Neural cell (in vitro differentiated cells): ENCODE measurements around the gene HHLA2. TPM values are rescaled to one million over a fixed set of nuclear protein-coding genes. Genes with fewer than 3 reads are reported as not detected.

ENCODE experiments used
- H2AFZ ChIP-seq: fragments of 200-600, 300-800 bp; sonication (generic), shearing (Covaris generic); 2 replicates; pipeline ENCODE4 v1.6.0; 2014; ENCODE audit warnings: low read depth, mild to moderate bottlenecking, antibody characterized with exemption, low read length, moderate library complexity
- H3F3A ChIP-seq: fragments of 200-600 bp; shearing (Covaris generic); 2 replicates; pipeline ENCODE4 v1.6.1; 2016; ENCODE audit warnings: mild to moderate bottlenecking, moderate library complexity, mixed read lengths, antibody characterized with exemption, low read length; ENCODE audit not compliant: insufficient read depth, poor library complexity, severe bottlenecking
- H3K27ac ChIP-seq: fragments of 200-600, 300-800 bp; sonication (generic), shearing (Covaris generic); 2 replicates; pipeline ENCODE4 v1.5.1; 2014; ENCODE audit warnings: mild to moderate bottlenecking, low read length, moderate library complexity
- H3K27me3 ChIP-seq: fragments of 300-800, 200-600 bp; sonication (generic), shearing (Covaris generic); 2 replicates; pipeline ENCODE4 v1.6.0; 2014; ENCODE audit warnings: mild to moderate bottlenecking, low read depth, low read length, moderate library complexity; ENCODE audit not compliant: insufficient read depth
- H3K36me3 ChIP-seq: fragments of 300-800, 200-600 bp; sonication (generic), shearing (Covaris generic); 2 replicates; pipeline ENCODE4 v1.5.1; 2014; ENCODE audit warnings: mild to moderate bottlenecking, antibody characterized with exemption, low read length, moderate library complexity; ENCODE audit not compliant: insufficient read depth
- H3K4me2 ChIP-seq: fragments of 300-800, 200-600 bp; sonication (generic), shearing (Covaris generic); 2 replicates; pipeline ENCODE4 v1.6.0; 2014; ENCODE audit warnings: mild to moderate bottlenecking, low read length
- H3K4me3 ChIP-seq: fragments of 300-800, 200-600 bp; sonication (generic), shearing (Covaris generic); 2 replicates; pipeline ENCODE4 v1.5.1; 2014; ENCODE audit warnings: mild to moderate bottlenecking, low read length, moderate library complexity
- H3K79me2 ChIP-seq: fragments of 200-600 bp; shearing (Covaris generic); replicated peaks from 2 replicates; pipeline ENCODE4 v1.6.0; 2014; ENCODE audit warnings: mild to moderate bottlenecking, low read length, moderate library complexity; ENCODE audit not compliant: insufficient read depth
- H3K9ac ChIP-seq: fragments of 300-800, 200-600 bp; sonication (generic), shearing (Covaris generic); 2 replicates; pipeline ENCODE4 v1.6.1; 2016; ENCODE audit warnings: mild to moderate bottlenecking, low read length, mixed read lengths
- H3K9me2 ChIP-seq: fragments of 200-600 bp; shearing (Covaris generic); 2 replicates; pipeline ENCODE4 v1.6.1; 2016; ENCODE audit warnings: mild to moderate bottlenecking, low read length, mixed read lengths; ENCODE audit not compliant: insufficient read depth
- H3K9me3 ChIP-seq: fragments of 200-600, 300-800 bp; sonication (generic), shearing (Covaris generic); 2 replicates; pipeline ENCODE4 v1.6.1; 2016; ENCODE audit warnings: mild to moderate bottlenecking, mixed run types, low read length, moderate library complexity, mixed read lengths
- H4K20me1 ChIP-seq: fragments of 200-600 bp; shearing (Covaris generic); 2 replicates; pipeline ENCODE4 v1.6.1; 2016; ENCODE audit warnings: mild to moderate bottlenecking, mixed run types; ENCODE audit not compliant: insufficient read depth
- CTCF ChIP-seq: fragments of 450-650 bp; IDR thresholded peaks from 2 replicates; pipeline ENCODE4 v1.5.1; 2014; ENCODE audit warnings: antibody characterized with exemption, mild to moderate bottlenecking, moderate library complexity; ENCODE audit not compliant: poor library complexity, severe bottlenecking
- EP300 ChIP-seq: fragments of 450-650 bp; conservative IDR thresholded peaks from 2 replicates; pipeline ENCODE4 v1.6.1; 2014; ENCODE audit warnings: antibody characterized with exemption, mild to moderate bottlenecking, moderate library complexity; ENCODE audit not compliant: poor library complexity, severe bottlenecking
- EZH2 ChIP-seq: fragments of 200-600, 300-800 bp; shearing (Covaris generic), sonication (generic); IDR thresholded peaks from 2 replicates; pipeline ENCODE4 v1.6.1; 2014; ENCODE audit warnings: antibody characterized with exemption, low read length, borderline replicate concordance, mild to moderate bottlenecking; ENCODE audit not compliant: insufficient read depth, poor library complexity, severe bottlenecking
- MXI1 ChIP-seq: fragments of 450-650 bp; conservative IDR thresholded peaks from 2 replicates; pipeline ENCODE4 v1.6.1; 2014; ENCODE audit warnings: antibody characterized with exemption, mild to moderate bottlenecking; ENCODE audit not compliant: poor library complexity, severe bottlenecking
- POLR2AphosphoS5 ChIP-seq: IDR thresholded peaks from 2 replicates; pipeline ENCODE4 v1.6.1; 2012
- RAD21 ChIP-seq: fragments of 450-650 bp; conservative IDR thresholded peaks from 2 replicates; pipeline ENCODE4 v1.6.1; 2014; ENCODE audit warnings: antibody characterized with exemption, mild to moderate bottlenecking, moderate library complexity
- REST ChIP-seq: IDR thresholded peaks from 2 replicates; pipeline ENCODE4 v1.6.1; 2012; ENCODE audit warnings: borderline replicate concordance
- SMC3 ChIP-seq: fragments of 450-650 bp; conservative IDR thresholded peaks from 2 replicates; pipeline ENCODE4 v1.6.1; 2014; ENCODE audit warnings: antibody characterized with exemption, mild to moderate bottlenecking, moderate library complexity; ENCODE audit not compliant: poor library complexity
- TAF1 ChIP-seq: IDR thresholded peaks from 2 replicates; pipeline ENCODE4 v1.6.1; 2012; ENCODE audit warnings: low read depth
- polyA plus RNA-seq: library from polyadenylated mRNA; depleted of rRNA; stranded (reverse); fragments of >200 nt; gene quantifications from 2 replicates; pipeline ENCODE4 v1.2.3, GENCODE V29; 2014

The HHLA2 gene
- polyA plus RNA-seq, 1 donor from 2014 or later, result not detected

- TF ChIP-seq SMC3 (no peak), CTCF (no peak), REST (no peak), RAD21 (no peak), EZH2 (no peak), POLR2AphosphoS5 (no peak), MXI1 (no peak), TAF1 (no peak), EP300 (no peak)
- no peaks in the 10 kb centered on the region for H3K79me2 ChIP-seq
- no peaks in the 10 kb centered on the region for H3K9me3 ChIP-seq
These were observed 14.7 kb upstream of the HHLA2 start for GRCh38 chr3:108281670-108282069.

GRCh38 chr3:108283006-108283405 is 13.3 kb upstream of the HHLA2 start:
- H2AFZ ChIP-seq, result no peak overlapping the region
- no peak overlapping the region for H3K4me3 ChIP-seq
- no peaks in the 10 kb centered on the region for H3F3A ChIP-seq
- no peaks in the 10 kb centered on the region for H3K36me3 ChIP-seq
- no peaks in the 10 kb centered on the region for H3K9me2 ChIP-seq
- no peaks in the 10 kb centered on the region for H3K79me2 ChIP-seq
- no peak overlapping the region for H3K9ac ChIP-seq
- no peaks in the 10 kb centered on the region for H3K9me3 ChIP-seq
- H3K27ac ChIP-seq, result no peak overlapping the region
- H4K20me1 ChIP-seq, result no peaks in the 10 kb centered on the region
- no peak overlapping the region for H3K4me2 ChIP-seq
- TF ChIP-seq REST (no peak), POLR2AphosphoS5 (no peak), CTCF (no peak), RAD21 (no peak), MXI1 (no peak), EZH2 (no peak), SMC3 (no peak), TAF1 (no peak), EP300 (no peak)
- H3K27me3 ChIP-seq, result no peaks in the 10 kb centered on the region

More at GRCh38 chr3:108281670-108282069, 14.7 kb upstream of the HHLA2 start:
- Histone ChIP-seq H3K4me3 (no peak overlapping the region), H4K20me1 (no peaks in the 10 kb centered on the region), H3K4me2 (no peak overlapping the region), H3K9me2 (no peaks in the 10 kb centered on the region), H3K9ac (no peak overlapping the region), H3K27me3 (no peaks in the 10 kb centered on the region), H2AFZ (no peak overlapping the region), H3F3A (no peaks in the 10 kb centered on the region), H3K27ac (no peak overlapping the region), H3K36me3 (no peaks in the 10 kb centered on the region)
